H4 (cell line): ENCODE results near the gene LRRN2. TPM values are rescaled to one million over a fixed set of nuclear protein-coding genes. Genes with fewer than 3 reads are reported as not detected.
"Not testable (repeated sequence)": the region's sequence is repeated elsewhere in the genome, so short reads cannot be mapped to it uniquely, and the experiment has no call there.

Source experiments
- DNase-seq: peaks from one replicate; pipeline ENCODE4 v3.0.0-alpha.2; 2015; ENCODE audit warnings: low spot score
- total RNA-seq: library from RNA; depleted of rRNA; stranded (reverse); fragments of >200 nt; shearing (Covaris generic); gene quantifications from 2 replicates; pipeline ENCODE4 v1.2.3, GENCODE V29; 2014; rRNA removed

The LRRN2 gene
- total RNA-seq, result 0.16 and 1.1 TPM in 2 replicates

- no peak for DNase-seq
Measured at GRCh38 chr1:204685236-204686006, at the start of gene LRRN2. LRRN2 (minus strand) TSS chr1:204685738; CDS start chr1:204619992, 65,746 bp downstream.

GRCh38 chr1:204735042-204735441 is 49.5 kb upstream of the LRRN2 start:
- no peak for DNase-seq

- no peak for DNase-seq
Measured at GRCh38 chr1:204733869-204734596, 48.5 kb upstream of the LRRN2 start.

- no peak for DNase-seq
Measured at GRCh38 chr1:204733289-204733688, 47.8 kb upstream of the LRRN2 start.

- DNase-seq, result no peak
Measured at GRCh38 chr1:204731985-204732575, 46.5 kb upstream of the LRRN2 start.

- no peak for DNase-seq
Measured at GRCh38 chr1:204731509-204731908, 46.0 kb upstream of the LRRN2 start.

- DNase-seq, result no peak
Measured at GRCh38 chr1:204730826-204731459, 45.4 kb upstream of the LRRN2 start.

- no peak for DNase-seq
Measured at GRCh38 chr1:204729516-204729915, 44.0 kb upstream of the LRRN2 start.

- no peak for DNase-seq
Measured at GRCh38 chr1:204728456-204728855, 42.9 kb upstream of the LRRN2 start.

- no peak for DNase-seq
Measured at GRCh38 chr1:204728045-204728444, 42.5 kb upstream of the LRRN2 start.

GRCh38 chr1:204727438-204727837 is 41.9 kb upstream of the LRRN2 start:
- DNase-seq, result not testable (repeated sequence)

- peak; percentile 61 for DNase-seq
Measured at GRCh38 chr1:204726478-204726877, 40.9 kb upstream of the LRRN2 start.

GRCh38 chr1:204725821-204726448 is 40.4 kb upstream of the LRRN2 start:
- DNase-seq, result no peak

- peak; percentile 66 for DNase-seq
Measured at GRCh38 chr1:204723131-204723787, 37.7 kb upstream of the LRRN2 start.

GRCh38 chr1:204721373-204722055 is 36.0 kb upstream of the LRRN2 start:
- DNase-seq, result no peak

- DNase-seq, result no peak
Measured at GRCh38 chr1:204716660-204717059, 31.1 kb upstream of the LRRN2 start.

GRCh38 chr1:204714861-204715511 is 29.4 kb upstream of the LRRN2 start:
- no peak for DNase-seq

- no peak for DNase-seq
Measured at GRCh38 chr1:204714194-204714860, 28.8 kb upstream of the LRRN2 start.

GRCh38 chr1:204713541-204713940 is 28.0 kb upstream of the LRRN2 start:
- no peak for DNase-seq
